PFSK-1 (cell line): ENCODE measurements around the gene ADCY7.

Source experiments
- FOXP2 ChIP-seq: optimal IDR thresholded peaks from 2 replicates; pipeline ENCODE3; 2011; ENCODE audit warnings: borderline replicate concordance, control low read depth, inconsistent platforms; ENCODE audit not compliant: insufficient read depth; ENCODE audit errors: extremely low read length, extremely low read depth
- POLR2AphosphoS5 ChIP-seq: IDR thresholded peaks from 2 replicates; pipeline ENCODE4 v1.6.1; 2012; ENCODE audit warnings: low read depth, mild to moderate bottlenecking, control low read depth, low read length, moderate library complexity
- REST ChIP-seq, 2 experiments: IDR thresholded peaks; 2 replicates each; pipeline versions ENCODE4 v1.6.1 to v1.8.0; 2011 to 2012; ENCODE audit warnings: low read depth in 2 of 2, low read length in 2 of 2, control low read depth in 1 of 2, inconsistent platforms in 1 of 2, mild to moderate bottlenecking in 1 of 2, moderate library complexity in 1 of 2; ENCODE audit not compliant: insufficient read depth in 1 of 2
- TAF1 ChIP-seq: IDR thresholded peaks from 2 replicates; pipeline ENCODE4 v1.6.1; 2012; ENCODE audit warnings: low read length, control low read depth, borderline replicate concordance; ENCODE audit not compliant: insufficient read depth

GRCh38 chr16:50245417-50246298, 20.7 kb upstream of the ADCY7 start:
- TF ChIP-seq FOXP2 = peak; percentile 18
- no peak for TF ChIP-seq TAF1
- no peak for TF ChIP-seq POLR2AphosphoS5
- TF ChIP-seq REST (IDR thresholded peaks at IDR 0.05; ENCODE audit: insufficient read depth in 1 of 2, low read depth in 2 of 2, low read length in 2 of 2) = no peak
